Measurements from ENCODE around the gene TENM4.

The TENM4 gene

DNA sequence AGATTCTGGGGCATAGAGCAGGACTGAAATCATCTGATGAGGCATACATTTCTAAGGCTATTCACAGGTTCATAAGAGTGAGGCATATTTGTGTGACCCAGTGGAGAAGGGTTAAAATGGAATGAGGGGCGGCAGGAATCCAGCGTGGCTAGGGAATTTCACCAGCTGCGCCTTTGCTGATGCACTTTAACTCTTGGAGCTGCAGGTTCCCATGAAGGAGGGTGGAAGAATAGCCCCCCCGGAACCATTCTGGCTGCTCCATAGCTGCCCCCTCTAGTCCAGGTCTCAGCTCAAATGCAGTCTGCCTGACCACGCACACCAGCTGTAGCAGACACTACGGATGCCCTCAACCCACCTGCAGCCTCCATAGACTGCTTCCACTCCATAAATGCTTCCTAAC lies 31.5 kb downstream of the TENM4 start:
- no peak for TF ChIP-seq JUND (IDR thresholded peaks at IDR 0.05; ENCODE audit: low read depth)
- no peak for DNase-seq (ENCODE audit: low read depth in 1 of 2, low spot score in 1 of 2)
- in situ Hi-C loops (cut with HindIII; ENCODE audit: low pct_unique_long_range_greater_than_20kb, low sequenced_read_pairs), result no loop called here

- in situ Hi-C loops (cut with HindIII; ENCODE audit: low pct_unique_long_range_greater_than_20kb, low sequenced_read_pairs), result no loop called here
- no peak for TF ChIP-seq JUND (IDR thresholded peaks at IDR 0.05; ENCODE audit: low read depth)
- no peak for DNase-seq (ENCODE audit: low read depth in 1 of 2, low spot score in 1 of 2)
Observed at GRCh38 chr11:79406376-79406775, 34.5 kb downstream of the TENM4 start.

- no peak for TF ChIP-seq JUND (IDR thresholded peaks at IDR 0.05; ENCODE audit: low read depth)
- in situ Hi-C loops (cut with HindIII; ENCODE audit: low pct_unique_long_range_greater_than_20kb, low sequenced_read_pairs), result no loop called here
- DNase-seq (ENCODE audit: low read depth in 1 of 2, low spot score in 1 of 2), result no peak
Observed at GRCh38 chr11:79404806-79405205, 36.0 kb downstream of the TENM4 start.

GRCh38 chr11:79404325-79404724 lies 36.5 kb downstream of the TENM4 start:
- in situ Hi-C loops (cut with HindIII; ENCODE audit: low pct_unique_long_range_greater_than_20kb, low sequenced_read_pairs), result no loop called here
- TF ChIP-seq JUND (IDR thresholded peaks at IDR 0.05; ENCODE audit: low read depth), result no peak

GRCh38 chr11:79403839-79404238 lies 37.0 kb downstream of the TENM4 start:
- no peak for DNase-seq (ENCODE audit: low read depth in 1 of 2, low spot score in 1 of 2)
- TF ChIP-seq JUND (IDR thresholded peaks at IDR 0.05; ENCODE audit: low read depth), result no peak
- in situ Hi-C loops (cut with HindIII; ENCODE audit: low pct_unique_long_range_greater_than_20kb, low sequenced_read_pairs), result no loop called here

More at GRCh38 chr11:79404325-79404724, 36.5 kb downstream of the TENM4 start:
- DNase-seq (ENCODE audit: low read depth in 1 of 2, low spot score in 1 of 2), result no peak

DNA sequence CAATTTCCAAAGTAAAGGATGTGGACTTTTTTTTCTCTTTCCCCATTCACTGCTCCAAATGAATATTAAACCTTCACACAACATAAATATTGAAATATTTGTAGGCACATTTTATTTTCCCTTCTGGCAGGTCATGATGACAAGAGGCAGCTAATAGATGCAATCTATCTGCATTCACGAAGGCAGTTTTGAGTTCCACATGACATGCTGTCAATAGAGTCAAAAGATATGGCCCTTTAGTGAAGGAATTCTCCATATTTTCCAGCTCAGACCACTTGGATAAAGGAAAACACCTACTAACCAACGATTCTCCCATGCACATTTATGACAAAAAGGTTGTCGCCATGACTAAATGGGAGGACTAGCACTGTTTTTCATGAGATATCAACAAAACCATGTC lies 37.9 kb downstream of the TENM4 start:
- in situ Hi-C loops (cut with HindIII; ENCODE audit: low pct_unique_long_range_greater_than_20kb, low sequenced_read_pairs), result no loop called here
- DNase-seq (ENCODE audit: low read depth in 1 of 2, low spot score in 1 of 2), result no peak
- no peak for TF ChIP-seq JUND (IDR thresholded peaks at IDR 0.05; ENCODE audit: low read depth)

DNA sequence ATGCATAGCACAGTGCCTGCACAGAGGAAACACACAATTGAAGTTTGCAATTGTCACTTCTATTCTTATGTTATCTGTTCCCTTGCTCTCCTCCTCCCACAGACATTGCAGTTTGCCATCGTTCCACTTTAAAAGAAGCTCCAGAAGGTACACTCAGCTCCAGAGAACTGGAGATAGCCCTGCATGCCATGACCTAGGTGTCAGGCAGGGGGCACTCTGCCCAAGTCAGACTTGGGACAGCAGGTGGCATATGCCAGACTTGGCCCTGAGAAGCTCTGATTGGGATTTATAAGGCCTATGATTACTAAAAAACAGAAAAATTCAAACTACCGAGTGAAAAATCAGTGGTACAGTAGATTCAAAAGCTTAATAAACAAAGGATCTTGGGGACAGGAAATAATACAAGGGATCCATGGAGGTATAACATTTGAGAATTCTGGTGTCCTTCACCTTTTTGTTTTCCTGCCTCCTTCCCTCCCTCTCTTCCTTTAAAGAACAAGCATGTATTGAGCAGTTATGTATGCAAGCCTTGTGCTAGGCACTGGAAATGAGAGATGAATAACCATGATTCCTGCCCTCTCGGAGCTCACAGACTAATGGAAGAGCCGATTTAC lies 40.0 kb downstream of the TENM4 start:
- in situ Hi-C loops (cut with HindIII; ENCODE audit: low pct_unique_long_range_greater_than_20kb, low sequenced_read_pairs), result no loop called here
- no peak for TF ChIP-seq JUND (IDR thresholded peaks at IDR 0.05; ENCODE audit: low read depth)
- peak in 1 of 2 experiments; percentile 20 for DNase-seq (ENCODE audit: low read depth in 1 of 2, low spot score in 1 of 2)

DNA sequence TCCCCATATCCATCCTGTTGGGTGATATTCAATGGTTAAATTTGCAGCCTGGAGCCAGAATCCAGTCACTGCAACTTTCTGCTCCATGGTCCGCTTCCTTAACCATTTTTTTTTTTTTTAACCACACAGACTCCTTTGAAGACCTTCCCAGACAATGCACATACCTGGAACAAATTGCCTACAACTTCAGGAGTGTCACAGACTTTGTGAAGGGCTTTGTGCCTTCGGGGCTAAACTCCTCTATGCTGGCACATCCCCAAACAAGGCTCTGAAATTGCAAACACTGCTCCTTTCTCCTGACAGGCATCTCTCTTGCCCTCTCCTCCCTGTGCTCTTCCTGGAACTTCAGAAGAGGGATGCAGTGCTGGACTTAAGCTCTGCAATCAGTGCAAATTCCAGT lies 40.6 kb downstream of the TENM4 start:
- in situ Hi-C loops (cut with HindIII; ENCODE audit: low pct_unique_long_range_greater_than_20kb, low sequenced_read_pairs), result no loop called here
- TF ChIP-seq JUND (IDR thresholded peaks at IDR 0.05; ENCODE audit: low read depth), result no peak
- no peak for DNase-seq (ENCODE audit: low read depth in 1 of 2, low spot score in 1 of 2)

DNA sequence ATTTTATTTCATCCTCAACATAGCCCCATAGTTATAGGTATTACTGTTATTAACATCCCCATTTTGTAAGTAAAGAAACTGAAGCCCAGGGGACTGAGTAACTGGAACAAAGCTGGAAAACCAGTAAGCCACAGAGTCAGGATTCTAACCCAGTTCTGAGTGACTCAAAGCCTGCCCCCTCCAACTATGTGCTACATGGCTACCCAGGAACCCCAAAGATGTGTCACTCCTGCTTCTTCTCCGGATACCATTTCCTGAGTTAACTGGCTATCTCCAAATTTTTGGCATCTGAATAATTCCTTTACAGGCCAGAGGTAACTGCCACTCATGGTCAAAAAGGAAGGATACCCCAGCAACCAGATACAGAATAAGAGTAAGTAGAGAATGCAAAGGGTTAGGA lies 43.6 kb downstream of the TENM4 start:
- no peak for TF ChIP-seq JUND (IDR thresholded peaks at IDR 0.05; ENCODE audit: low read depth)
- in situ Hi-C loops (cut with HindIII; ENCODE audit: low pct_unique_long_range_greater_than_20kb, low sequenced_read_pairs), result no loop called here
- DNase-seq (ENCODE audit: low read depth in 1 of 2, low spot score in 1 of 2), result no peak

DNA sequence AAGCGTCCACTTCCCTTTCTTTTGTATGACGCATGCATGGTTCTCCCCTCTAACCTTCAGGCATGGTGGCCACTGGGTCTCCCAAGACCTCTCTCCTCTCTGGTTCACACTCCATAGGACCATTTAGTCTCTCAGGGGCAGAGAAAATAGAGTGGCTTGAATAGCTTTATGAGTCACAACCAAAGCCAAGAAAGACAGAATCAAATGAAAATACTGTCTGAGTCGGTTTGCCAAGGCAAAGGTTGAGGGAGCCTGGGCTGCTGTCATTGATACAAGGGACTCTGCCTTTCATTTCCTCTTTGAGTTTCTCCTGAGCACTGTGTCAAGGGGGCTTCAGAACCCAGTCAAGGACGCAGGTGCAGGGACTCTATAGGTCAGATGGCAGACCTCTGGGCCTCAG lies 44.2 kb downstream of the TENM4 start:
- in situ Hi-C loops (cut with HindIII; ENCODE audit: low pct_unique_long_range_greater_than_20kb, low sequenced_read_pairs), result no loop called here
- TF ChIP-seq JUND (IDR thresholded peaks at IDR 0.05; ENCODE audit: low read depth), result no peak
- no peak for DNase-seq (ENCODE audit: low read depth in 1 of 2, low spot score in 1 of 2)

DNA sequence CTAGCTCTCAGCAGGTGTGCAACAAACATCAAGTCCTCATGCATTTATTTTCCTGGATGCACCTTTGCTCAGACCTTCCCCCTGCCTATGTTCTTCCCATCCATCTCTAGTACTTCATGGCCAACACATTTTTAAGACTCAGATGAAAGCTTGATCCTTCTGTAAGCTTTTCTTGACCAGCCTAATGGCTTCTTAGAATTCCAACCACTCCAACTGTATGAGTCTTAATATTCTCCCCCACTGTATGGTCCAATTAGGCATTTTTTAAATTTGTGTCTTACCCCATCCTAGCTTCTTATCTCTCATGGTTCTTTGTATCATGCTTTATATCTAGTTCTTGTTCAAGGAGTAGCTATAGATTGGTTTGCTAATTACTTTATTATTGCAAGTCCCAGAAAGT lies 44.8 kb downstream of the TENM4 start:
- DNase-seq (ENCODE audit: low read depth in 1 of 2, low spot score in 1 of 2), result no peak
- no peak for TF ChIP-seq JUND (IDR thresholded peaks at IDR 0.05; ENCODE audit: low read depth)
- in situ Hi-C loops (cut with HindIII; ENCODE audit: low pct_unique_long_range_greater_than_20kb, low sequenced_read_pairs), result no loop called here

- no peak for DNase-seq (ENCODE audit: low read depth in 1 of 2, low spot score in 1 of 2)
- in situ Hi-C loops (cut with HindIII; ENCODE audit: low pct_unique_long_range_greater_than_20kb, low sequenced_read_pairs), result no loop called here
- TF ChIP-seq JUND (IDR thresholded peaks at IDR 0.05; ENCODE audit: low read depth), result no peak
Observed at GRCh38 chr11:79393362-79394043, 47.3 kb downstream of the TENM4 start.

DNA sequence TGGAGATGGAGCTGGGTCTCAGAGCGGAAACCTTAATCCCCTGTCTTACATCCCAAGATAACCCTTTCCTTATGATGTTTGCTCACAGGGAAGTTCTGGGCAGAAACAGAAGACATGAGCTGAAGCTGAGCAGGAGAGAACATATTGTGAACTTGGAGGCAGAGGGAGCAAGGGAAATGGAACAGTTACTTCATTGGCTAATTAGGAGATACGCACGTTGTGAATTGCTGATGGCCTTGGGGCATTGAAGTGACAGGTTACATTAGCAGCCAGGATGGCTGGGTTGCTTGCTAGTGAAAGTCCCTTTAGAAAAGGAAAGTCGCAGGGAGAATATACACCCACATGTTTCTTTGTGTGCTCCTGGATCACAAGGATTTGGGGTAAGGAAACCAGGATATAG lies 48.7 kb downstream of the TENM4 start:
- no peak for TF ChIP-seq JUND (IDR thresholded peaks at IDR 0.05; ENCODE audit: low read depth)
- in situ Hi-C loops (cut with HindIII; ENCODE audit: low pct_unique_long_range_greater_than_20kb, low sequenced_read_pairs), result no loop called here
- DNase-seq (ENCODE audit: low read depth in 1 of 2, low spot score in 1 of 2), result no peak

DNA sequence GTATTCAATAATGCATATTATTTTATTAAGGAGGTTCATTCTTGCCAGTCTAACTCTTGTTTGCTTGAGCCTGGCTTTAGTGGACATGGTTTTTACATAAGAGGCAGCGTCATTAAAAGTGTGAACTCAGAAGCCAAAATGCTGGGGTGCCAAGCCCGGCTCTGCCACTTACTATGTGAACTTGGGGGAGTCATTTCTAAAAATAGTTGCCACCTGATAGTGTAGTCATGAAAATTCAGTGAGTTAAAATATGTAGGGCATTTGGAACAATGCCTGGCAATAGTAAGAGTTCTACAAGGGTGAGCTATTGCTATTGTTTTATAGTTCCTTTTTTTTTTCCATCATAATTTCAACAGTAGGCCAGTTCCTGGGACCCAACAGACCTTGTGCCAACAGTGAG lies 49.9 kb downstream of the TENM4 start:
- in situ Hi-C loops (cut with HindIII; ENCODE audit: low pct_unique_long_range_greater_than_20kb, low sequenced_read_pairs), result no loop called here
- no peak for TF ChIP-seq JUND (IDR thresholded peaks at IDR 0.05; ENCODE audit: low read depth)
- no peak for DNase-seq (ENCODE audit: low read depth in 1 of 2, low spot score in 1 of 2)

Data from T47D (cell line).